HG03432 (cell line): ENCODE measurements around the gene PLXNA4.

ENCODE experiments used
- ATAC-seq: cut with Tn5 transposase; IDR thresholded peaks from one replicate; pipeline ENCODE4 v1.9.1; 2021; ENCODE audit warnings: mild to moderate bottlenecking, moderate library complexity; ENCODE audit not compliant: unreplicated experiment

Gene PLXNA4

GRCh38 chr7:132286836-132287235 lies 289.4 kb downstream of the PLXNA4 start:
- ATAC-seq: no peak

GRCh38 chr7:132280335-132280734 lies 295.9 kb downstream of the PLXNA4 start:
- no peak for ATAC-seq

- no peak for ATAC-seq
These were observed 296.6 kb downstream of the PLXNA4 start for GRCh38 chr7:132279718-132280117.

GRCh38 chr7:132276976-132277725 lies 299.1 kb downstream of the PLXNA4 start:
- no peak for ATAC-seq

GRCh38 chr7:132276234-132276630 lies 300.0 kb downstream of the PLXNA4 start:
- no peak for ATAC-seq

- no peak for ATAC-seq
These were observed 300.6 kb downstream of the PLXNA4 start for GRCh38 chr7:132275416-132276233.

- no peak for ATAC-seq
These were observed 303.4 kb downstream of the PLXNA4 start for GRCh38 chr7:132272763-132273371.

GRCh38 chr7:132270517-132270916 lies 305.8 kb downstream of the PLXNA4 start:
- no peak for ATAC-seq

- no peak for ATAC-seq
These were observed 306.6 kb downstream of the PLXNA4 start for GRCh38 chr7:132269718-132270117.

- no peak for ATAC-seq
These were observed 313.1 kb downstream of the PLXNA4 start for GRCh38 chr7:132263151-132263550.

- no peak for ATAC-seq
These were observed 314.2 kb downstream of the PLXNA4 start for GRCh38 chr7:132262160-132262470.

- no peak for ATAC-seq
These were observed 314.7 kb downstream of the PLXNA4 start for GRCh38 chr7:132261327-132262159.

GRCh38 chr7:132258231-132258630 lies 318.0 kb downstream of the PLXNA4 start:
- no peak for ATAC-seq

- no peak for ATAC-seq
These were observed 319.0 kb downstream of the PLXNA4 start for GRCh38 chr7:132257253-132257652.

GRCh38 chr7:132256721-132257212 lies 319.5 kb downstream of the PLXNA4 start:
- no peak for ATAC-seq

- ATAC-seq: no peak
These were observed 320.4 kb downstream of the PLXNA4 start for GRCh38 chr7:132255898-132256297.

GRCh38 chr7:132255115-132255797 lies 321.0 kb downstream of the PLXNA4 start:
- ATAC-seq: no peak

- no peak for ATAC-seq
These were observed 321.8 kb downstream of the PLXNA4 start for GRCh38 chr7:132254455-132254854.

- no peak for ATAC-seq
These were observed 323.5 kb downstream of the PLXNA4 start for GRCh38 chr7:132252793-132253100.

- ATAC-seq: no peak
These were observed 325.0 kb downstream of the PLXNA4 start for GRCh38 chr7:132251327-132251659.
